HCT116 (cell line): ENCODE measurements around the gene OR4C5. TPM values are rescaled to one million over a fixed set of nuclear protein-coding genes. Genes with fewer than 3 reads are reported as not detected.
"Not testable (repeated sequence)": the region's sequence is repeated elsewhere in the genome, so short reads cannot be mapped to it uniquely, and the experiment has no call there.

Source experiments
- ATAC-seq: fragments of 200-7000 bp; cut with Tn5 transposase; 2 replicates; pipeline ENCODE4 v1.9.1; 2020; ENCODE audit warnings: mild to moderate bottlenecking, moderate library complexity
- BruUV-seq: library from RNA; stranded (reverse); fragments of 400-500 nt; replicated peaks from 2 replicates; lab custom pipeline; 2021; lab: Mats Ljungman, UMichigan
- CTCF ChIA-PET: fragments of 300-600 bp; sonication (Branson Sonifier 250); formaldehyde crosslinking; loops from one replicate; lab custom pipeline; 2021; ENCODE audit warnings: antibody characterized with exemption; lab: Charles Lee
- POLR2A ChIA-PET: fragments of 300-600, 350-600 bp; sonication (Branson Sonifier 250); formaldehyde crosslinking; loops from one replicate; lab custom pipeline; 2021; ENCODE audit warnings: antibody characterized with exemption; lab: Charles Lee
- RAD21 ChIA-PET, 2 experiments: fragments of 300-600 bp; sonication (Branson Sonifier 250); formaldehyde crosslinking; loops; one replicate each; lab custom pipeline; 2023; ENCODE audit warnings: low total read pairs in 2 of 2; ENCODE audit not compliant: uncharacterized antibody in 2 of 2, unreplicated experiment in 2 of 2, low non-redundant PET in 1 of 2; lab: Charles Lee
- DNase-seq: peaks from one replicate; pipeline ENCODE4 v3.0.0-alpha.2; 2010; ENCODE audit warnings: low read depth, low spot score
- H2AFZ ChIP-seq: fragments of 200-600 bp; shearing (Covaris generic), sonication (generic); 2 replicates; pipeline ENCODE4 v1.6.1; 2017; ENCODE audit warnings: low read depth, mixed run types, mixed read lengths, antibody characterized with exemption, low read length; ENCODE audit not compliant: poor library complexity, severe bottlenecking
- H3K27ac ChIP-seq: 2 replicates; pipeline ENCODE4 v1.5.1; 2012; ENCODE audit warnings: low read depth, low read length
- H3K27me3 ChIP-seq: fragments of 200-600 bp; sonication (generic); 2 replicates; pipeline ENCODE4 v1.6.1; 2016; ENCODE audit warnings: mixed run types, low read length, mixed read lengths; ENCODE audit not compliant: insufficient read depth
- H3K36me3 ChIP-seq, 2 experiments: fragments of 200-500 bp in 1 of 2; fragments of 200-600 bp in 1 of 2; sonication (Bioruptor generic) in 1 of 2; sonication (generic) in 1 of 2; 2 replicates each; pipeline versions ENCODE4 v1.5.1 to v1.6.1; 2014 to 2016; ENCODE audit warnings: low read length in 2 of 2, inconsistent platforms in 1 of 2, mixed read lengths in 1 of 2, mixed run types in 1 of 2; ENCODE audit not compliant: insufficient read depth in 2 of 2, control insufficient read depth in 1 of 2
- H3K4me1 ChIP-seq, 2 experiments: fragments of 200-600 bp in 1 of 2; sonication (generic) in 1 of 2; 2 replicates each; pipeline versions ENCODE4 v1.5.1 to v1.6.1; 2012 to 2017; ENCODE audit warnings: low read length in 2 of 2, inconsistent platforms in 1 of 2, mild to moderate bottlenecking in 1 of 2, mixed read lengths in 1 of 2, mixed run types in 1 of 2, moderate library complexity in 1 of 2; ENCODE audit not compliant: insufficient read depth in 2 of 2, control insufficient read depth in 1 of 2
- H3K4me2 ChIP-seq: fragments of 200-600 bp; sonication (generic); 2 replicates; pipeline ENCODE4 v1.6.1; 2017; ENCODE audit warnings: mixed run types, low read length, mixed read lengths
- H3K4me3 ChIP-seq, 2 experiments: fragments of 200-600 bp in 1 of 2; sonication (generic) in 1 of 2; replicated peaks in 1 of 2; 2 replicates each; pipeline ENCODE4 v1.5.1; 2011 to 2016; ENCODE audit warnings: low read length in 2 of 2, control low read depth in 1 of 2, low read depth in 1 of 2, mild to moderate bottlenecking in 1 of 2, mixed read lengths in 1 of 2, mixed run types in 1 of 2
- H3K79me2 ChIP-seq: fragments of 200-600 bp; sonication (generic); 2 replicates; pipeline ENCODE4 v1.6.1; 2017; ENCODE audit warnings: mild to moderate bottlenecking, mixed run types, low read length, moderate library complexity, mixed read lengths; ENCODE audit not compliant: insufficient read depth
- H3K9ac ChIP-seq: fragments of 200-600 bp; sonication (generic); 2 replicates; pipeline ENCODE4 v1.6.1; 2016; ENCODE audit warnings: low read length, mixed read lengths
- H3K9me2 ChIP-seq: fragments of 200-600 bp; sonication (generic), shearing (Covaris generic); 2 replicates; pipeline ENCODE4 v1.6.1; 2017; ENCODE audit warnings: mixed run types, mild to moderate bottlenecking, moderate library complexity; ENCODE audit not compliant: insufficient read depth
- H3K9me3 ChIP-seq, 2 experiments: fragments of 200-500 bp in 1 of 2; fragments of 200-600 bp in 1 of 2; sonication (Bioruptor generic) in 1 of 2; sonication (generic) in 1 of 2; 2 replicates each; pipeline ENCODE4 v1.6.1; 2014 to 2017; ENCODE audit warnings: low read length in 2 of 2, mixed read lengths in 2 of 2, inconsistent platforms in 1 of 2, low read depth in 1 of 2, mild to moderate bottlenecking in 1 of 2, mixed run types in 1 of 2, moderate library complexity in 1 of 2; ENCODE audit not compliant: control insufficient read depth in 1 of 2, insufficient read depth in 1 of 2
- H4K20me1 ChIP-seq: fragments of 200-600 bp; sonication (generic), shearing (Covaris generic); 2 replicates; pipeline ENCODE4 v1.6.1; 2017; ENCODE audit warnings: mixed run types, mild to moderate bottlenecking, moderate library complexity; ENCODE audit not compliant: insufficient read depth
- ELF1 ChIP-seq: IDR thresholded peaks from 2 replicates; pipeline ENCODE4 v1.6.1; 2012; ENCODE audit warnings: low read depth, borderline replicate concordance
- JUND ChIP-seq: IDR thresholded peaks from 2 replicates; pipeline ENCODE4 v1.6.1; 2012
- RAD21 ChIP-seq: IDR thresholded peaks from 2 replicates; pipeline ENCODE4 v1.6.1; 2012; ENCODE audit warnings: low read depth, mild to moderate bottlenecking
- YY1 ChIP-seq: IDR thresholded peaks from 2 replicates; pipeline ENCODE4 v1.6.1; 2011; ENCODE audit warnings: low read length, low read depth, moderate library complexity, mild to moderate bottlenecking; ENCODE audit not compliant: insufficient replicate concordance; ENCODE audit errors: extremely low read depth
- intact Hi-C: fragments of 100-400 bp; cut with micrococcal nuclease; formaldehyde crosslinking; loops from 2 replicates; pipeline ENCODE4 v1.10.0; 2022
- total RNA-seq: library from RNA; stranded (reverse); gene quantifications from one replicate; pipeline ENCODE4 v1.2.1, GENCODE V29; 2021; ENCODE audit not compliant: unreplicated experiment
- TF ChIP-seq, protein P1 (sequence below): IDR thresholded peaks from 2 replicates; pipeline ENCODE4 v1.6.1; 2012

Gene OR4C5
- total RNA-seq, 1 experiment from 2014 or later: not detected

DNA sequence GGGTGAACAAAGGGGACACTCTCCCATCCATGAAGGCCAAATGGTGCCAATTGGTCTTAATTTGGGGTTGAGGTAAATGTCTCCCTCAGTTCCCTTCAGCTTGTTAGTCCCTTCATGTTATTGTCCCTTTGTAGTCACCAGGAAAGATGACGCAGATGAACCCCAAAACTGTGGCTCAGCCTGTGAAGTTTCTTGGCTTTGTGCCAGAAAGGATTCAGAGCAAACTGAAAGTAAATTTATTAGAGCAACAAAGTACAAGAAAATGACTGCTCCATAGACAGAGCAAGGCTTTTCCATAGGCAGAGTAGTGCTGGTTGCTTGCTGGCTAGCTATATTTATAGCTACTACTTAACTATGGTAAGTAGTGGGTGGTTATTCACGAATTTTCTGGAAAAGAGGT, 24.8 kb downstream of the OR4C5 start:
- H3K4me2 ChIP-seq: no peak overlapping the region
- no peak overlapping the region for H3K9ac ChIP-seq
- intact Hi-C loops: no loop called here
- H4K20me1 ChIP-seq: no peaks in the 10 kb centered on the region
- BruUV-seq: no TSS peak
- no peaks in the 10 kb centered on the region for H3K36me3 ChIP-seq
- H2AFZ ChIP-seq: no peak overlapping the region
- ATAC-seq (no peak), DNase-seq (no peak)
- ChIA-PET CTCF (no interaction called here), RAD21 (no interaction called here), POLR2A (no interaction called here)
- no peak overlapping the region for H3K27ac ChIP-seq
- H3K9me2 ChIP-seq: no peaks in the 10 kb centered on the region
- no peaks in the 10 kb centered on the region for H3K27me3 ChIP-seq
- no peaks in the 10 kb centered on the region for H3K9me3 ChIP-seq
- H3K4me3 ChIP-seq: no peak overlapping the region
- TF ChIP-seq ELF1: no peak
- no peak for TF ChIP-seq RAD21
- TF ChIP-seq, protein P1, sequence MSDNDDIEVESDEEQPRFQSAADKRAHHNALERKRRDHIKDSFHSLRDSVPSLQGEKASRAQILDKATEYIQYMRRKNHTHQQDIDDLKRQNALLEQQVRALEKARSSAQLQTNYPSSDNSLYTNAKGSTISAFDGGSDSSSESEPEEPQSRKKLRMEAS: no peak
- TF ChIP-seq YY1: no peak
- no peak for TF ChIP-seq JUND
- no peaks in the 10 kb centered on the region for H3K4me1 ChIP-seq
- no peaks in the 10 kb centered on the region for H3K79me2 ChIP-seq

DNA sequence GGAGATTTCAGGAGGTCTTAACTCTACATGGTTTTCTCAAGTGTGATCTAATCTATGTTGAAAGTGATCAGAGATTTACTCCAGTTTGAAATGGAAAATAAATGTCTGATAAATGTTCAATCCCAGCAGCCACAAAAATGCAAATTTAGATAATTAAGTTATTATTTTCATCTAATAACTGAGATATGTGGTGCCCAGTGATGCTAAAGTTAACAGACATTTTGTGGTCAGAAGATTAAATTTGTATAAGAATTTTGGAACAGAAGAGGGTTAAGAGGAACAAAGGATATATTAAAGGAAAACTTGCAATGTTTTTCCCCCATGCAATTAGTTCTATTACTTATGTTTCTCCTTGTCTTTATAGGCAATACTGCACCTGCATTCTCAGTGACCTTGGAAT, 41.6 kb downstream of the OR4C5 start, which contains the start of gene OR4C3:
TSS of gene OR4C3 (plus strand) at position 301 of the 400 bp plus-strand sequence. CDS start 102 bp downstream, outside the sequence.
- H3K9me2 ChIP-seq, H2AFZ ChIP-seq, H3K9ac ChIP-seq, POLR2A ChIA-PET, BruUV-seq, H3K27ac ChIP-seq, ATAC-seq, intact Hi-C loops, H3K9me3 ChIP-seq, H3K79me2 ChIP-seq, H3K27me3 ChIP-seq, RAD21 ChIA-PET, H3K4me2 ChIP-seq, CTCF ChIA-PET, H4K20me1 ChIP-seq, DNase-seq, H3K4me3 ChIP-seq, H3K4me1 ChIP-seq, H3K36me3 ChIP-seq: not testable (repeated sequence)

DNA sequence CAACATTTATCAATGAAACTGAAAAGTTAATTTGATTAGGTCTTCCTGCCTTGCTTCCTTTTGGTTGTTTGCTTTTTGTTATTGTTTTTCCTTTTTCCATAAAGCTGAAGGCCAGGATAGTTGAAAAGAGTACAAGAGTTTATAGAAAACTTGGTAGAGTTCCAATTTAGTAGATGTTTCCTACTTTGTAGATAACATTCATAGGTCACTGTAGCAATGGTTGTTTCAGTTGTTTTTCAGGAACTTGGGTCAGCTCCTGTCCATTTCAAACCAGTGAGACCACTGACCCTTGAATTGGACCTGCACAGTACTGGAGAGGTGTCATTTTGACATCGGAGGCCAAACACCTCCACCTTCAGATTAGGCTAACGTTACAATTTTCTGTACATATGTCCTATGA, 46.5 kb downstream of the OR4C5 start:
- H4K20me1 ChIP-seq, BruUV-seq, H3K4me3 ChIP-seq, H3K36me3 ChIP-seq, ATAC-seq, CTCF ChIA-PET, DNase-seq, H3K4me2 ChIP-seq, H3K27me3 ChIP-seq, POLR2A ChIA-PET, intact Hi-C loops, H2AFZ ChIP-seq, H3K9me2 ChIP-seq, H3K4me1 ChIP-seq, H3K27ac ChIP-seq, RAD21 ChIA-PET, H3K9ac ChIP-seq, H3K9me3 ChIP-seq, H3K79me2 ChIP-seq: not testable (repeated sequence)
